HG03135 (cell line): ENCODE data around the gene ZER1.
A peak's percentile ranks its signal among the peaks of the same experiment; 100 is the strongest.
"Not testable (repeated sequence)": the region's sequence is repeated elsewhere in the genome, so short reads cannot be mapped to it uniquely, and the experiment has no call there.

Source experiments
- ATAC-seq: cut with Tn5 transposase; IDR thresholded peaks from one replicate; pipeline ENCODE4 v1.9.1; 2021; ENCODE audit warnings: mild to moderate bottlenecking, moderate library complexity; ENCODE audit not compliant: unreplicated experiment

Gene ZER1

GRCh38 chr9:128718047-128718446, 53.7 kb downstream of the ZER1 start:
- no peak for ATAC-seq

DNA sequence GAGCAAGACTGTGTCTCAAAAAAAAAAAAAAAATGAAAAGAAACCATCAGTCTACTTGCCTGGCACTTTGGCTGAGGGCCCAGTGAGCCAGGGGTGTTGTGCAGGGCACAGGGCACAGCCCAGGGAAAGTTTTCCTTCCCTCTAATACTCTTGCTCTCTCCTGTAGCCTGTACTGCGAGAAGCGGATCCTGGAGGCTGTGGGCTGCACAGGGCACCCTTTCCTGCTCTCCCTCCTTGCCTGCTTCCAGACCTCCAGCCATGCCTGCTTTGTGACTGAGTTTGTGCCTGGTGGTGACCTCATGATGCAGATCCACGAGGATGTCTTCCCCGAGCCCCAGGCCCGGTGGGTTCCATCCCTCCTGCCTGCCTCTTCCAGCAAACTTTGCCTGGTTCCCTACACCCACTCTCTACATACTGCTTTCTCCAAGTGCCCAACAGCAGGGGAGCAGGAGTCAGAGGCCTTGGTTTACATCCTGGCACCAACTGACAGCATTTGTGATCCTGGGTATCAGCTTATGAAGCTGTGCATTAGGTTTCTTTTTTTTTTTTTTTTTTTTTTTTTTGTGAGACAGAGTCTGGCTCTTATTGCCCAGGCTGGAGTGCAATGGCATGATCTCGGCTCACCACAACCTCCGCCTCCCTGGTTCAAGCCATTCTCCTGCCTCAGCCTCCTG, 55.0 kb downstream of the ZER1 start:
- no peak for ATAC-seq

DNA sequence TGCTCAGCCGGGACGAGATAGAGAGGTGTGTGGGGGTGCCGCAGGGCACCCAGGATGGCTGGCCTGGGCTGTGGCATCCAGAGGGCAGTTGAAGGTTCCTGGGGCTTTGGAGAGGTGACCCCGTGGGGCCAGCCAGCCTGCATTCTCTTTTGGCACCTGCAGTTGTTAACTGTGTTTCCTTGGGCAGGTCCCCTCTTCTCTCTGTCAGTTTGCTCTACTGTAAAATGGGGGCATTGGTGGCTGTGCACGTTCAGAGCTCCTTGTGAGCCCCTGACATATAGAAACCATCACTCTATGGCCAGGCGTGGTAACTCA, 56.3 kb downstream of the ZER1 start:
- no peak for ATAC-seq

DNA sequence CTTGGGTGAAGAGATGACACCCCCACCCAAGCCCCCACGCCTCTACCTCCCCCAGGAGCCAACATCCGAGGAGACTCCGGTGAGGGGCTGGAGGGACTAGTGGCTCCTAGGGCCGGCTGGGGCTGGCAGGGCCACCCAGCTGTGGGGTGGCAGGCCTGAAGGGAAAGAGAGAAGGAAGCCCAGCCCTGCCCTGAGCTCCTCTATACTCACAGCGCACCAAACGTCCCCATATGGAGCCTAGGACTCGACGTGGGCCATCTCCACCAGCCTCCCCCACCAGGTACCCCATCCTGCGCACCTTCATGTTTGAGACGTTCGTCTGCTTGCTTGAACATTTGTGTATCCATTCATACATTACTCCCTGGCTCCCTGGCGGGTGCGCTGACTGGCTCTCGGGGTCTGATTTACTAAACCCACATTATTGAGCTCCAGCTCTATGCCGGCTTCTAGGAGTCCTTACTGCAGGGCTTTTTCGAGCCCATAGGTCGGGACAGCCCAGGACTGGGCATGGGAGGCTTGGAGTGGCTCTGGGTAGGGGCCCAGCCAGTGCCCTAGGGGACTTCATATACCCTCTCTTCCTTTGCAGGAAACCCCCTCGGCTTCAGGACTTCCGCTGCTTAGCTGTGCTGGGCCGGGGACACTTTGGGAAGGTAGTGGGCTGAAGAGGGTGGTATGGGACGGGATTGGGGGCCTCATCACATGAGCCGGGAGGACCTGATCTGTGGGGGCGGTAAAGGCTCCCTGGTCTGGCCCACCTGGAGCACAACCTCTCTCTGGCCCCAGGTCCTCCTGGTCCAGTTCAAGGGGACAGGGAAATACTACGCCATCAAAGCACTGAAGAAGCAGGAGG, 56.9 kb downstream of the ZER1 start:
- no peak for ATAC-seq

DNA sequence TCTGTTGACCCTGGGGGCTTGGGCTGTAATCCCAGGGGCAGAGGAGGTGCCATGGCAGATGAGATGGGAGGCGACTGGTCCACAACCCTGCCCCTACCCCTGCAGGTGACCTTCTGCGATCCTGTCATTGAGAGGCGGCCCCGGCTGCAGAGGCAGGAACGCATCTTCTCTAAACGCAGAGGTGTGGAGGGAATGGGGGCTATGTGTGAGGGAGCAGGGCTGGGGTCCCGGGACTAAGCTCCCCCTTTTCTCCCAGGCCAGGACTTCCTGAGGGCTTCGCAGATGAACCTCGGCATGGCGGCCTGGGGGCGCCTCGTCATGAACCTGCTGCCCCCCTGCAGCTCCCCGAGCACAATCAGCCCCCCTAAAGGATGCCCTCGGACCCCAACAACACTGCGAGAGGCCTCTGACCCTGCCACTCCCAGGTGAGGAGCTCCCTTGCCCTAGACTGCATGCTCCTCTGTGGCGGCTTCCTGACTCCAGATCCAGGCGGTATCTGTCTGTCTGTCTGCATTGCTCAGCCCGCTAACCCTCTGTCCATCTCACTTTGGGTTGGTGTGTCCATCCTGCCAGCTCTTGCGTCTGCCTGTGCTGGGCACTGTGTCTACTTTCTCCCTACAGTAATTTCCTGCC, 57.7 kb downstream of the ZER1 start:
- no peak for ATAC-seq

DNA sequence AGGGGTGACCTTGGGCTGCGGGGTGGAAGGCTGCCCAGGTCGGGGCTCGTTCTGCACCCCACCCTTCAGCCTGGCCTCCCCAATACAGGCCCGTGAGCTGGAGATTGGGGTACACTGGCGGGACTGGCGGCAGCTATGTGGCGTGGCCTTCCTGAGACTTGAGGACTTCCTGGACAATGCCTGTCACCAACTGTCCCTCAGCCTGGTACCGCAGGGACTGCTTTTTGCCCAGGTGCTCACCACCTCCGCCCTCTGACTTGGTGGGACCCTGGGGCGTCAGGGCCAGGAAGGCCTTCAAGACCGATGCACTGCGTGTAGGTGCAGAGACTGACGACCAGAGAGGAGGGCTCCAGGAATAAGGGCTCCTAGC, 58.3 kb downstream of the ZER1 start:
- no peak for ATAC-seq

DNA sequence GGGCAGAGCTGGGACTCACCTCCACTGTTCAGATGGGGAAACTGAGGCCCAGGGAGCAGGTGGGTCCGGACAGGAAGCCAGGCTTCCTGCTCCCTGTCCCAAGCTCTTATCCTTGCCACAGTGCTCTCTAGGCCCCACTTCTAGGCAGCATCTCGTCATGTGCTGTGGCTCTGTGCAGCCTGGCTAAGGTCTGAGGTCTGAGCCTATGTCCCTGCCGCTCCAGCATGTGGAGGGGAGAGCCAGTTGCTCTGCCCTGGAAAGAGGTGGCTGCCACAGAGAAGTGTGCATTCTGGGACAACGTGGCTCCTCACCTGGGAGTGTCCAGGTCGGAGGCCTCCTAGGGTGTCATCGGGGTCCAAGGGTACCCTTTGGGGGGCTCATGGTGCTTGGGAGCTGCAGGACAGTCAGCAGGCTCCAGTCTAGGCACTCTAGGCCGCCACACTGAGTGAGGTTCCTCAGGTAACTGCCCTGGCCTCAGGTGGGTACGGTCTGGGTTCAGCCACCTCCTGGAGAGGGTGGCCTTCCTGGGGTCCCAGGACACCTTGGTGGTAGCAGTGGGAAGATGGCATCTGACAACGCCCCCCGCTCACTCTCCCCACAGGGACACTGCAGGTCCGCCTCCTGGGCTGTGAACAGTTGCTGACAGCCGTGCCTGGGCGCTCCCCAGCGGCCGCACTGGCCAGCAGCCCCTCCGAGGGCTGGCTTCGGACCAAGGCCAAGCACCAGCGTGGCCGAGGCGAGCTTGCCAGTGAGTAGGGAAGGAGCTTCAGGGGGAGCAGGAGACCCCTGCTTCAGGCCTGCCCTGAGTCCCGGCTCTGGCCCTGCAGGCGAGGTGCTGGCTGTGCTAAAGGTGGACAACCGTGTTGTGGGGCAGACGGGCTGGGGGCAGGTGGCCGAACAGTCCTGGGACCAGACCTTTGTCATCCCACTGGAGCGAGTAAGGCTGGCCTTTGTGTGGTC, 59.0 kb downstream of the ZER1 start:
- ATAC-seq: no peak

DNA sequence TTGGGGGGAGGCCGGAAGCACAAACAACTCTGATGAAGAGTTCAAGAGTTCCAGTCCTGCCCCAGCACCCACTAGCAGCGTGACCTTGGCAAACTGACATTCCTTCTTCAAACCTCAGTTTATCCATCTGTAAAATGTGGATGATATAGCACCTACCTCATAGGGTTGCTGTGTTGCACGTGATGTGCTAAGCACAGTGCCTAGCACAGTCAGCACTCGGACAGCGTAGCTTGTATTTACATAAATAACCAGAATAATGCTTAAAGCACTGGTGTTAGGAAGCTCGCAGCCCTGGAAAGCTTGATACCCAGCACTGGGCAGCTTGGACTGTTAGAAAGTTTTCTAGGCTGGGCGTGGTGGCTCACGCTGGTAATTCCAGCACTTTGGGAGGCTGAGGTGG, 64.3 kb downstream of the ZER1 start:
- ATAC-seq: no peak

- no peak for ATAC-seq
Measured at GRCh38 chr9:128706671-128707381, 64.9 kb downstream of the ZER1 start.

- no peak for ATAC-seq
Measured at GRCh38 chr9:128706045-128706444, 65.7 kb downstream of the ZER1 start.

GRCh38 chr9:128705051-128705965, 66.4 kb downstream of the ZER1 start:
- ATAC-seq: no peak

GRCh38 chr9:128704356-128704670, 67.4 kb downstream of the ZER1 start:
- ATAC-seq: no peak

DNA sequence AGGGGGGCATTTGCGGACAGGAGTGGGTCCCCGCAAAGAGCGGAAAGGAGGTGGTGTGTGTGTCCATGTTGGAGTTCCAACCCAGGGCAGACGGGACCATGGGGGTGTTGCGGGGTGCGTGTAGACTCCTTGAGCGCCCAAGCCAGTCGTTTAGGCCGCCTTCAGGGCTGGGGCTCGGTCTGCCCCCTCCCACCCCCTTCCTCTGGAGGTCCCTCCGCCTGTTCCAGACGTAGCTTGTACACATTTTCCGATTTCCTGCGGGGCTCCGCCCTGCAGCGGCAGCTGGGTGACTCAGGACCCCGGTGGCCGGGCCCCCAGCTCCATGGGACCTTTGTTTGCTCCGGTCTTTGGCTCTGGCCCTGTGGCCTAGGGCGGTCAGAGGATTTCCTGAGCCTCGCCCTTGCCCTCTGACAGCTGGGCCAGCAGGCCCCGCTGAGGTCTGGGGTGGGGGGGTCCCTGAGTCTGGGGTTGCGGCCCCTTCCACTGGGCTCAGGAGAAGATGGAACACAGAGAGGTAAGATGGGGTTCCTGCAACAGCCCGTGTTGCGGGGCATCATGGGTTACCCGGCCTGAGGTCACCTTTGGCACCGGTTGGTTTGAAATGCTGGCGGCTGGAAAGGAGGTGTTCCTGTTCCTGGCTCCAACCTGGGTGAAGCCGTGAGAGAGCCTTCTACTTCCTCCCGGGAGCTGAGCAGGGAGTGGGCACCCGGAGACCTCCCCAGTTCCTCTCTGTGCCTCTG, 67.9 kb downstream of the ZER1 start:
- ATAC-seq: no peak

GRCh38 chr9:128702949-128703615, 68.6 kb downstream of the ZER1 start:
- peak; percentile 15 for ATAC-seq

GRCh38 chr9:128702445-128702948, 69.2 kb downstream of the ZER1 start, which contains the start of gene PKN3:
PKN3 (plus strand) TSS chr9:128702503; CDS start chr9:128702916, 413 bp downstream.
- peak; percentile 72 for ATAC-seq

DNA sequence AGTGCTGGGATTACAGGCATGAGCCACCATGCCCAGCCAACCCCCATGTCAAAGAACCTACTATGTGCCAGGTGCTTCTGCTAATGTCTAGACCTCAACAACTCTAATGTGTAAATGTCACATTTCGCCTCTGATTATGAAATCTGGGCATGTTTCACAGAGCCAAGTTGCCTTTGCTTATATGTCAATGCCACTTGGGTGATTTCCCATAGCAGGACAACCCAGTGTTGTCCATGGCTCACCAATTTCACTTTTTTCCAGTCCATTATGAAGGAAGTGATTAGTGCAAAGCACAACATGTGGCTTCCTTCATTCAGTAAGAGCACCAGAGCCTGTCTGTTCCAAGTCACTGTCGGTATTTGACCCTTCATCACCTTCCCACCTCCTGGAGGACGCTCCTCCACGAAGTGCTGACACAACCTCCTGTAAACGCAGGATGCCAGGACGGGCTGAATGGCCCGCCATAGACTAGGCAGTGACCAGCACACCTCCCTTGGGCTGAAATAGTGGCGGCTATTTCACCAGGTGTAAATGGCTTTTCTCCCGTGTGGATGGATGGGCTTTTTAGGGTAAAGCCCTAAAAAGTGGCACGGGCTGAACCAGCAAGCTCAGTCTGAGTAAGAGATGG, 70.4 kb downstream of the ZER1 start:
- ATAC-seq: no peak

GRCh38 chr9:128699096-128699795, 72.5 kb downstream of the ZER1 start:
- not testable (repeated sequence) for ATAC-seq
